HUDEP-2 (cell line): ENCODE measurements around the gene AP3D1.
A peak's percentile ranks its signal among the peaks of the same experiment; 100 is the strongest.
"Not testable (repeated sequence)": the region's sequence is repeated elsewhere in the genome, so short reads cannot be mapped to it uniquely, and the experiment has no call there.

Experiments used
- DNase-seq, 76 experiments: peaks; one replicate each; lab custom pipeline; 2025; ENCODE audit not compliant: unreplicated experiment in 76 of 76; lab: John Stamatoyannopoulos, UW

Gene AP3D1

GRCh38 chr19:2129892-2130770 is 21.2 kb downstream of the AP3D1 start:
- DNase-seq, result no peak

- DNase-seq, result no peak
These were observed 21.9 kb downstream of the AP3D1 start for GRCh38 chr19:2129486-2129885.

- no peak for DNase-seq
These were observed 22.3 kb downstream of the AP3D1 start for GRCh38 chr19:2129022-2129421.

- not testable (repeated sequence) for DNase-seq
These were observed 23.1 kb downstream of the AP3D1 start for GRCh38 chr19:2128252-2128651.

GRCh38 chr19:2127758-2128157 is 23.6 kb downstream of the AP3D1 start:
- no peak for DNase-seq

GRCh38 chr19:2126879-2127518 is 24.4 kb downstream of the AP3D1 start:
- no peak for DNase-seq

- DNase-seq, result peak in 9 of 76 experiments; percentile 10 to 32 (median 16)
These were observed 27.5 kb downstream of the AP3D1 start for GRCh38 chr19:2123682-2124387.

GRCh38 chr19:2122982-2123381 is 28.4 kb downstream of the AP3D1 start:
- DNase-seq, result no peak

- no peak for DNase-seq
These were observed 29.1 kb downstream of the AP3D1 start for GRCh38 chr19:2122251-2122650.

- no peak for DNase-seq
These were observed 29.8 kb downstream of the AP3D1 start for GRCh38 chr19:2121416-2122051.

GRCh38 chr19:2120821-2121220 is 30.5 kb downstream of the AP3D1 start:
- DNase-seq, result no peak

- DNase-seq, result no peak
These were observed 31.2 kb downstream of the AP3D1 start for GRCh38 chr19:2119921-2120785.

GRCh38 chr19:2118438-2118837 is 32.9 kb downstream of the AP3D1 start:
- no peak for DNase-seq

- DNase-seq, result no peak
These were observed 34.0 kb downstream of the AP3D1 start for GRCh38 chr19:2117215-2117960.

GRCh38 chr19:2116507-2116906 is 34.9 kb downstream of the AP3D1 start:
- DNase-seq, result no peak

- DNase-seq, result no peak
These were observed 35.4 kb downstream of the AP3D1 start for GRCh38 chr19:2115911-2116426.

GRCh38 chr19:2115324-2115723 is 36.0 kb downstream of the AP3D1 start:
- DNase-seq, result no peak

- no peak for DNase-seq
These were observed 36.5 kb downstream of the AP3D1 start for GRCh38 chr19:2114821-2115220.

- DNase-seq, result no peak
These were observed 37.1 kb downstream of the AP3D1 start for GRCh38 chr19:2114218-2114617.
